PC-9 (cell line): ENCODE results near the gene PCDH15. TPM values are rescaled to one million over a fixed set of nuclear protein-coding genes. Genes with fewer than 3 reads are reported as not detected.

Experiments used
- BruUV-seq: library from RNA; stranded (reverse); fragments of 400-500 nt; replicated peaks from 2 replicates; lab custom pipeline; 2021; lab: Mats Ljungman, UMichigan
- CTCF ChIA-PET: fragments of 300-600 bp; sonication (Branson Sonifier 250); formaldehyde crosslinking; loops from one replicate; lab custom pipeline; 2022; ENCODE audit warnings: antibody characterized with exemption; lab: Charles Lee
- POLR2A ChIA-PET: fragments of 300-600 bp; sonication (Branson Sonifier 250); formaldehyde crosslinking; loops from one replicate; lab custom pipeline; 2022; ENCODE audit warnings: antibody characterized with exemption; ENCODE audit not compliant: unreplicated experiment; lab: Charles Lee
- DNase-seq, 2 experiments: peaks; one replicate each; pipeline versions ENCODE4 v3.0.0 to v3.0.0-alpha.2; 2015 to 2022; ENCODE audit warnings: mixed read lengths in 1 of 2
- H2AFZ ChIP-seq: fragments of 200-600 bp; sonication (generic); 2 replicates; pipeline ENCODE4 v1.8.1; 2017; ENCODE audit warnings: antibody characterized with exemption
- H3F3A ChIP-seq: fragments of 200-600 bp; sonication (generic); 2 replicates; pipeline ENCODE4 v1.8.1; 2017; ENCODE audit warnings: antibody characterized with exemption, mild to moderate bottlenecking, low read depth; ENCODE audit not compliant: insufficient read depth
- H3K27ac ChIP-seq: fragments of 200-600 bp; sonication (generic); 2 replicates; pipeline ENCODE4 v1.6.1; 2016; ENCODE audit warnings: mixed run types
- H3K27me3 ChIP-seq: fragments of 200-600 bp; sonication (generic); 2 replicates; pipeline ENCODE4 v1.6.1; 2016; ENCODE audit warnings: low read depth, mixed run types; ENCODE audit not compliant: insufficient read depth
- H3K36me3 ChIP-seq: fragments of 200-600 bp; sonication (generic); 2 replicates; pipeline ENCODE4 v1.6.1; 2016; ENCODE audit warnings: low read depth, mixed run types
- H3K4me1 ChIP-seq: fragments of 200-600 bp; sonication (generic); replicated peaks from 2 replicates; pipeline ENCODE4 v1.6.1; 2016; ENCODE audit warnings: mixed run types; ENCODE audit not compliant: insufficient read depth
- H3K4me2 ChIP-seq: fragments of 200-600 bp; sonication (generic); 2 replicates; pipeline ENCODE4 v1.6.1; 2017; ENCODE audit warnings: mixed run types
- H3K4me3 ChIP-seq: fragments of 200-600 bp; sonication (generic); 2 replicates; pipeline ENCODE4 v1.6.1; 2016; ENCODE audit warnings: mixed run types
- H3K79me2 ChIP-seq: fragments of 200-600 bp; sonication (generic); 2 replicates; pipeline ENCODE4 v1.6.1; 2017; ENCODE audit warnings: low read depth, mixed run types
- H3K9me2 ChIP-seq: fragments of 200-600 bp; sonication (generic); 2 replicates; pipeline ENCODE4 v1.8.1; 2017; ENCODE audit warnings: mild to moderate bottlenecking; ENCODE audit not compliant: insufficient read depth
- H3K9me3 ChIP-seq: fragments of 200-600 bp; sonication (generic); 2 replicates; pipeline ENCODE4 v1.8.1; 2016; ENCODE audit warnings: low read depth; ENCODE audit not compliant: insufficient read depth
- H4K20me1 ChIP-seq: fragments of 200-600 bp; sonication (generic); 2 replicates; pipeline ENCODE4 v1.8.1; 2017; ENCODE audit not compliant: insufficient read depth
- EZH2 ChIP-seq: fragments of 200-600 bp; sonication (generic); IDR thresholded peaks from 2 replicates; pipeline ENCODE4 v1.8.0; 2017; ENCODE audit warnings: antibody characterized with exemption, low read depth
- intact Hi-C: fragments of 100-400 bp; cut with micrococcal nuclease; formaldehyde crosslinking; loops from one replicate; pipeline ENCODE4 v1.10.0; 2022; ENCODE audit not compliant: unreplicated experiment
- total RNA-seq: library from RNA; stranded (reverse); gene quantifications from 2 replicates; pipeline ENCODE4 v1.2.3, GENCODE V29; 2021
- TF ChIP-seq, protein P1 (sequence below): fragments of 200-600 bp; sonication (generic); conservative IDR thresholded peaks from 2 replicates; pipeline ENCODE4 v1.6.1; 2017; ENCODE audit warnings: mixed run types, antibody characterized with exemption, mild to moderate bottlenecking, moderate library complexity

Gene PCDH15
- total RNA-seq, 1 experiment from 2014 or later: not detected

DNA sequence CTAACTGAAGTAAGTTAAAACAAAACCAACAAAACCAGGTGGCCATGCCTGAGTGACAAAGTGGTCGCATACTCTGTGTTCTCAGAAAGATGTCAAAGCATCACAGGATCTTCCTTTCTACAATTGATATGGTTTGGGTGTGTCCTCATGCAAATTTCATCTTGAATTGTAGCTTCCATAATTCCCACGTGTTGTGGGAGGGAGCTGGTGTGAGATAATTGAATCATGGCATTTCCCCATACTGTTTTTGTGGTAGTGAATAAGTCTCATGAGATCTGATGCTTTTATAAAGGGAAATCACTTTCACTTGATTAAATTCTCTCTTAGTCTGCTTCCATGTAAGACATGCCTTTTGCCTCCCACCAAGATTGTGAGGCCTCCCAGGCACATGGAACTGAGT is 465.7 kb downstream of the PCDH15 start:
- Histone ChIP-seq H3K4me1 (no peaks in the 10 kb centered on the region), H3K36me3 (no peaks in the 10 kb centered on the region), H3K9me2 (no peaks in the 10 kb centered on the region), H3K79me2 (no peaks in the 10 kb centered on the region), H4K20me1 (no peaks in the 10 kb centered on the region), H3K27me3 (no peaks in the 10 kb centered on the region), H2AFZ (no peak overlapping the region), H3F3A (no peaks in the 10 kb centered on the region; the same call in 1 of the 2 replicates), H3K4me2 (no peak overlapping the region), H3K27ac (no peak overlapping the region), H3K4me3 (no peak overlapping the region), H3K9me3 (no peaks in the 10 kb centered on the region)
- ChIA-PET POLR2A (no interaction called here), CTCF (no interaction called here)
- TF ChIP-seq EZH2: no peak
- TF ChIP-seq, protein P1, sequence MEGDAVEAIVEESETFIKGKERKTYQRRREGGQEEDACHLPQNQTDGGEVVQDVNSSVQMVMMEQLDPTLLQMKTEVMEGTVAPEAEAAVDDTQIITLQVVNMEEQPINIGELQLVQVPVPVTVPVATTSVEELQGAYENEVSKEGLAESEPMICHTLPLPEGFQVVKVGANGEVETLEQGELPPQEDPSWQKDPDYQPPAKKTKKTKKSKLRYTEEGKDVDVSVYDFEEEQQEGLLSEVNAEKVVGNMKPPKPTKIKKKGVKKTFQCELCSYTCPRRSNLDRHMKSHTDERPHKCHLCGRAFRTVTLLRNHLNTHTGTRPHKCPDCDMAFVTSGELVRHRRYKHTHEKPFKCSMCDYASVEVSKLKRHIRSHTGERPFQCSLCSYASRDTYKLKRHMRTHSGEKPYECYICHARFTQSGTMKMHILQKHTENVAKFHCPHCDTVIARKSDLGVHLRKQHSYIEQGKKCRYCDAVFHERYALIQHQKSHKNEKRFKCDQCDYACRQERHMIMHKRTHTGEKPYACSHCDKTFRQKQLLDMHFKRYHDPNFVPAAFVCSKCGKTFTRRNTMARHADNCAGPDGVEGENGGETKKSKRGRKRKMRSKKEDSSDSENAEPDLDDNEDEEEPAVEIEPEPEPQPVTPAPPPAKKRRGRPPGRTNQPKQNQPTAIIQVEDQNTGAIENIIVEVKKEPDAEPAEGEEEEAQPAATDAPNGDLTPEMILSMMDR: no peak
- no TSS peak for BruUV-seq
- intact Hi-C loops: no loop called here
- DNase-seq: no peak

DNA sequence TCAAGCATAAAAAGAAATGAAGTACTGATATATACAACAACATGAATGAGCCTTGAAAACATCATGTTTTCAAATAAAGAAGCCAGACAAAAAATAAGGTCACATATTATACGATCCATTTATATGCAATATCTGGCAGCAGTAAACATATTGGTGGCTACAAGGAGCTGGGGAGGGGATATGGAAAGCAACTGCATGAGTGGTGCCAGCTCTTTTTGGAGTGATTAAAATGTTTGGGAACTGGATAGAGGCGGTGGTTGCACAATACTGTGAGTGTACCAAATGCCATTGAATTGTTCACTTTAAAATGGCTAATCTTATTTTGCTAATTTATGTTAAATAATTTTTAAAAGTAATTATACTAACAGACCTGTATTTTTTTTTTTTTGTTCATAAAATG is 481.7 kb downstream of the PCDH15 start:
- BruUV-seq: no TSS peak
- intact Hi-C loops: no loop called here
- H3K9me2 ChIP-seq: no peaks in the 10 kb centered on the region
- no peaks in the 10 kb centered on the region for H3K36me3 ChIP-seq
- TF ChIP-seq, protein P1: no peak
- TF ChIP-seq EZH2: no peak
- no peak for DNase-seq
- H3K79me2 ChIP-seq: no peaks in the 10 kb centered on the region
- no peaks in the 10 kb centered on the region for H3F3A ChIP-seq
- H4K20me1 ChIP-seq: no peaks in the 10 kb centered on the region
- ChIA-PET CTCF (no interaction called here), POLR2A (no interaction called here)
- H3K4me1 ChIP-seq: no peaks in the 10 kb centered on the region
- no peak overlapping the region for H2AFZ ChIP-seq
- H3K4me2 ChIP-seq: no peak overlapping the region
- H3K27me3 ChIP-seq: no peaks in the 10 kb centered on the region
- no peak overlapping the region for H3K27ac ChIP-seq
- H3K9me3 ChIP-seq: no peaks in the 10 kb centered on the region
- H3K4me3 ChIP-seq: no peak overlapping the region

DNA sequence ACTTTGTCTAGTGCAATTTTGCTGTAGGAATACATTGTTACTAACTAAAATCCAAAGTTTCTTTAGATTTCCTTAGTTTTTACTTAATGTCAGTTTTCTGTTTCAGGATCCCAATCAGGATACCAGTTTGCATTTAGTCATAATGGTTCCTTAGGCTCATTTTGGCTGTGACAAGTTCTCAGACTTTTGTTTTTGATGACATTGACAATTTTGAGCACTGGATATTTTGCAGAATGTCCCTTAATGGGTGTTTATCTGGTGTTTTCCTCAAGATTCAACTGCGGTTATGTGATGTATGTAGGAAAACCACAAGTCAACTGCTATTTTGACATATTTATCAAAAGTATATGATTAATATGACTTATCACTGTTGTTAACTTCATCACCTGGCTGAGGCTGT is 482.6 kb downstream of the PCDH15 start:
- no peak overlapping the region for H3K4me2 ChIP-seq
- no peaks in the 10 kb centered on the region for H3K79me2 ChIP-seq
- H4K20me1 ChIP-seq: no peaks in the 10 kb centered on the region
- no peaks in the 10 kb centered on the region for H3K9me3 ChIP-seq
- CTCF ChIA-PET: no interaction called here
- no peak for TF ChIP-seq EZH2
- TF ChIP-seq, protein P1: no peak
- intact Hi-C loops: no loop called here
- no peaks in the 10 kb centered on the region for H3K9me2 ChIP-seq
- H3K27ac ChIP-seq: no peak overlapping the region
- no peak overlapping the region for H3K4me3 ChIP-seq
- no peaks in the 10 kb centered on the region for H3K27me3 ChIP-seq
- BruUV-seq: no TSS peak
- H3K4me1 ChIP-seq: no peaks in the 10 kb centered on the region
- no peaks in the 10 kb centered on the region for H3K36me3 ChIP-seq
- no peaks in the 10 kb centered on the region for H3F3A ChIP-seq
- no peak for DNase-seq
- H2AFZ ChIP-seq: no peak overlapping the region
- POLR2A ChIA-PET: no interaction called here
